ENCODE data around the gene CPS1. TPM values are rescaled to one million over a fixed set of nuclear protein-coding genes. Genes with fewer than 3 reads are reported as not detected.
A peak's percentile ranks its signal among the peaks of the same experiment; 100 is the strongest.

CPS1 gene
- total and polyA plus RNA-seq, 2 experiments from 2014 or later: 5.5 to 11.0 TPM

DNA sequence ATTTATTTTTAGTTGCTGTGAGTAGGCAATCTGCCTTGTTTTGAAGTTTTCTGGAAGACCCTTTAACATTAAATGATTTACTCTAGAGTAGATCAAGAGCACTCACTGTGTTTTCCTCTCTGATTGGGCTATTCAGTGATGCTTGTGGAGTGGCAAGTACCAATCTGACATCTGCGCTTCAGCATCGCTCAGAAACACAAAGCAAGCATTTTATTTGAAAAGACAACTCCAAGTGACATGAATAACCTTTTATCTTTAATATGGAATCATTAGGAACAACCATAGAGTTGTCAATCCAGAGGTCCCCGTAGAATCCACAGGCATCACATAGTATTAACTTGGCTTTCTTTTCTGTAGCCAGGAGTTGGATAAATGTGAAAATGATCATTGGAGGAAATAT is 114.7 kb downstream of the CPS1 start (continued):
- TF ChIP-seq, protein P1, sequence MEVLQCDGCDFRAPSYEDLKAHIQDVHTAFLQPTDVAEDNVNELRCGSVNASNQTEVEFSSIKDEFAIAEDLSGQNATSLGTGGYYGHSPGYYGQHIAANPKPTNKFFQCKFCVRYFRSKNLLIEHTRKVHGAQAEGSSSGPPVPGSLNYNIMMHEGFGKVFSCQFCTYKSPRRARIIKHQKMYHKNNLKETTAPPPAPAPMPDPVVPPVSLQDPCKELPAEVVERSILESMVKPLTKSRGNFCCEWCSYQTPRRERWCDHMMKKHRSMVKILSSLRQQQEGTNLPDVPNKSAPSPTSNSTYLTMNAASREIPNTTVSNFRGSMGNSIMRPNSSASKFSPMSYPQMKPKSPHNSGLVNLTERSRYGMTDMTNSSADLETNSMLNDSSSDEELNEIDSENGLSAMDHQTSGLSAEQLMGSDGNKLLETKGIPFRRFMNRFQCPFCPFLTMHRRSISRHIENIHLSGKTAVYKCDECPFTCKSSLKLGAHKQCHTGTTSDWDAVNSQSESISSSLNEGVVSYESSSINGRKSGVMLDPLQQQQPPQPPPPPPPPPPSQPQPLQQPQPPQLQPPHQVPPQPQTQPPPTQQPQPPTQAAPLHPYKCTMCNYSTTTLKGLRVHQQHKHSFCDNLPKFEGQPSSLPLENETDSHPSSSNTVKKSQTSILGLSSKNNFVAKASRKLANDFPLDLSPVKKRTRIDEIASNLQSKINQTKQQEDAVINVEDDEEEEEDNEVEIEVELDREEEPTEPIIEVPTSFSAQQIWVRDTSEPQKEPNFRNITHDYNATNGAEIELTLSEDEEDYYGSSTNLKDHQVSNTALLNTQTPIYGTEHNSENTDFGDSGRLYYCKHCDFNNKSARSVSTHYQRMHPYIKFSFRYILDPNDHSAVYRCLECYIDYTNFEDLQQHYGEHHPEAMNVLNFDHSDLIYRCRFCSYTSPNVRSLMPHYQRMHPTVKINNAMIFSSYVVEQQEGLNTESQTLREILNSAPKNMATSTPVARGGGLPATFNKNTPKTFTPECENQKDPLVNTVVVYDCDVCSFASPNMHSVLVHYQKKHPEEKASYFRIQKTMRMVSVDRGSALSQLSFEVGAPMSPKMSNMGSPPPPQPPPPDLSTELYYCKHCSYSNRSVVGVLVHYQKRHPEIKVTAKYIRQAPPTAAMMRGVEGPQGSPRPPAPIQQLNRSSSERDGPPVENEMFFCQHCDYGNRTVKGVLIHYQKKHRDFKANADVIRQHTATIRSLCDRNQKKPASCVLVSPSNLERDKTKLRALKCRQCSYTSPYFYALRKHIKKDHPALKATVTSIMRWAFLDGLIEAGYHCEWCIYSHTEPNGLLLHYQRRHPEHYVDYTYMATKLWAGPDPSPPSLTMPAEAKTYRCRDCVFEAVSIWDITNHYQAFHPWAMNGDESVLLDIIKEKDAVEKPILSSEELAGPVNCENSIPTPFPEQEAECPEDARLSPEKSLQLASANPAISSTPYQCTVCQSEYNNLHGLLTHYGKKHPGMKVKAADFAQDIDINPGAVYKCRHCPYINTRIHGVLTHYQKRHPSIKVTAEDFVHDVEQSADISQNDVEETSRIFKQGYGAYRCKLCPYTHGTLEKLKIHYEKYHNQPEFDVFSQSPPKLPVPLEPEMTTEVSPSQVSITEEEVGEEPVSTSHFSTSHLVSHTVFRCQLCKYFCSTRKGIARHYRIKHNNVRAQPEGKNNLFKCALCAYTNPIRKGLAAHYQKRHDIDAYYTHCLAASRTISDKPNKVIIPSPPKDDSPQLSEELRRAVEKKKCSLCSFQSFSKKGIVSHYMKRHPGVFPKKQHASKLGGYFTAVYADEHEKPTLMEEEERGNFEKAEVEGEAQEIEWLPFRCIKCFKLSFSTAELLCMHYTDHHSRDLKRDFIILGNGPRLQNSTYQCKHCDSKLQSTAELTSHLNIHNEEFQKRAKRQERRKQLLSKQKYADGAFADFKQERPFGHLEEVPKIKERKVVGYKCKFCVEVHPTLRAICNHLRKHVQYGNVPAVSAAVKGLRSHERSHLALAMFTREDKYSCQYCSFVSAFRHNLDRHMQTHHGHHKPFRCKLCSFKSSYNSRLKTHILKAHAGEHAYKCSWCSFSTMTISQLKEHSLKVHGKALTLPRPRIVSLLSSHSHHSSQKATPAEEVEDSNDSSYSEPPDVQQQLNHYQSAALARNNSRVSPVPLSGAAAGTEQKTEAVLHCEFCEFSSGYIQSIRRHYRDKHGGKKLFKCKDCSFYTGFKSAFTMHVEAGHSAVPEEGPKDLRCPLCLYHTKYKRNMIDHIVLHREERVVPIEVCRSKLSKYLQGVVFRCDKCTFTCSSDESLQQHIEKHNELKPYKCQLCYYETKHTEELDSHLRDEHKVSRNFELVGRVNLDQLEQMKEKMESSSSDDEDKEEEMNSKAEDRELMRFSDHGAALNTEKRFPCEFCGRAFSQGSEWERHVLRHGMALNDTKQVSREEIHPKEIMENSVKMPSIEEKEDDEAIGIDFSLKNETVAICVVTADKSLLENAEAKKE (CRISPR knock-in tag; IDR thresholded peaks at IDR 0.05): no peak

DNA sequence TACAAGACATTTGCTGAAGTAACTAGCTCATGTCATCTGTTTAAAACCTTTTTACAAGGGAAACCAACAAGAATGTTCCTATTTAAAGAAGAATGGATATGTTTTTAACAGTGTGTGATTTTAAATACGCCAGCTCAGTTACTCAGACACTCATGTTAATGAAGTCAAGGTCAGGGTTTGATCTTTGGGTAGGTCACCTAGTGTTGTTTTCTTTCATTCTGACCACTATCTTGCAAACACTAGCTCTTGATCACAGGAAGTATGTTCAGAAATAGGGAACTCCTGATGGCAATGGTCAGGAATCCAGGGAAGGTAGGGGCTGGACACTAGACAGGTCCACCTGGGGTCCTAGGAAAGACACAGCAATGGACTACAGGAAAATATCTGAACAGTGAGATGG is 116.7 kb downstream of the CPS1 start:
- Histone ChIP-seq H3K4me2 (no peak overlapping the region), H3K4me3 (no peak overlapping the region), H3K27me3 (ENCODE audit: insufficient read depth) (no peaks in the 10 kb centered on the region), H3K9me2 (ENCODE audit: insufficient read depth) (no peaks in the 10 kb centered on the region), H4K20me1 (replicated peaks; ENCODE audit: insufficient read depth) (no peaks in the 10 kb centered on the region), H3K4me1 (ENCODE audit: insufficient read depth) (no peaks in the 10 kb centered on the region), H3F3A (replicated peaks; ENCODE audit: low read depth) (no peaks in the 10 kb centered on the region), H2AFZ (no peak overlapping the region), H3K36me3 (ENCODE audit: insufficient read depth) (no peaks in the 10 kb centered on the region), H3K27ac (ENCODE audit: low read depth) (no peak overlapping the region), H3K79me2 (replicated peaks; ENCODE audit: insufficient read depth) (no peaks in the 10 kb centered on the region)
- H3K4me3 Mint-ChIP-seq: no peak overlapping the region
- no peaks in the 10 kb centered on the region for H3K36me3 Mint-ChIP-seq (ENCODE audit: low read depth)
- peak overlapping the region; percentile 0; the same call in 1 of the 2 replicates for H3K27ac Mint-ChIP-seq
- DNase-seq (ENCODE audit: low spot score): no peak
- ATAC-seq: no peak
- peaks cover 3% of the 10 kb centered on the region; the same call in 2 of the 3 replicates for H3K4me1 Mint-ChIP-seq
- no peaks in the 10 kb centered on the region for H3K9me3 Mint-ChIP-seq
- no peaks in the 10 kb centered on the region for H3K27me3 Mint-ChIP-seq (ENCODE audit: insufficient read depth, low read depth, poor library complexity)
- TF ChIP-seq CREB1 (CRISPR knock-in tag; IDR thresholded peaks at IDR 0.05; ENCODE audit: low read depth) (no peak), EZH2phosphoT487 (IDR thresholded peaks at IDR 0.05; ENCODE audit: unreplicated experiment) (no peak), ZNF114 (CRISPR knock-in tag; IDR thresholded peaks at IDR 0.05) (no peak), ZNF331 (CRISPR knock-in tag; IDR thresholded peaks at IDR 0.05; ENCODE audit: low read depth) (no peak), POLR2AphosphoS5 (IDR thresholded peaks at IDR 0.05; ENCODE audit: low read depth) (no peak), NANOG (IDR thresholded peaks at IDR 0.05; ENCODE audit: borderline replicate concordance) (no peak)
- TF ChIP-seq, protein P2, sequence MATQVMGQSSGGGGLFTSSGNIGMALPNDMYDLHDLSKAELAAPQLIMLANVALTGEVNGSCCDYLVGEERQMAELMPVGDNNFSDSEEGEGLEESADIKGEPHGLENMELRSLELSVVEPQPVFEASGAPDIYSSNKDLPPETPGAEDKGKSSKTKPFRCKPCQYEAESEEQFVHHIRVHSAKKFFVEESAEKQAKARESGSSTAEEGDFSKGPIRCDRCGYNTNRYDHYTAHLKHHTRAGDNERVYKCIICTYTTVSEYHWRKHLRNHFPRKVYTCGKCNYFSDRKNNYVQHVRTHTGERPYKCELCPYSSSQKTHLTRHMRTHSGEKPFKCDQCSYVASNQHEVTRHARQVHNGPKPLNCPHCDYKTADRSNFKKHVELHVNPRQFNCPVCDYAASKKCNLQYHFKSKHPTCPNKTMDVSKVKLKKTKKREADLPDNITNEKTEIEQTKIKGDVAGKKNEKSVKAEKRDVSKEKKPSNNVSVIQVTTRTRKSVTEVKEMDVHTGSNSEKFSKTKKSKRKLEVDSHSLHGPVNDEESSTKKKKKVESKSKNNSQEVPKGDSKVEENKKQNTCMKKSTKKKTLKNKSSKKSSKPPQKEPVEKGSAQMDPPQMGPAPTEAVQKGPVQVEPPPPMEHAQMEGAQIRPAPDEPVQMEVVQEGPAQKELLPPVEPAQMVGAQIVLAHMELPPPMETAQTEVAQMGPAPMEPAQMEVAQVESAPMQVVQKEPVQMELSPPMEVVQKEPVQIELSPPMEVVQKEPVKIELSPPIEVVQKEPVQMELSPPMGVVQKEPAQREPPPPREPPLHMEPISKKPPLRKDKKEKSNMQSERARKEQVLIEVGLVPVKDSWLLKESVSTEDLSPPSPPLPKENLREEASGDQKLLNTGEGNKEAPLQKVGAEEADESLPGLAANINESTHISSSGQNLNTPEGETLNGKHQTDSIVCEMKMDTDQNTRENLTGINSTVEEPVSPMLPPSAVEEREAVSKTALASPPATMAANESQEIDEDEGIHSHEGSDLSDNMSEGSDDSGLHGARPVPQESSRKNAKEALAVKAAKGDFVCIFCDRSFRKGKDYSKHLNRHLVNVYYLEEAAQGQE (IDR thresholded peaks at IDR 0.05; ENCODE audit: unreplicated experiment): no peak
- TF ChIP-seq, protein P3, sequence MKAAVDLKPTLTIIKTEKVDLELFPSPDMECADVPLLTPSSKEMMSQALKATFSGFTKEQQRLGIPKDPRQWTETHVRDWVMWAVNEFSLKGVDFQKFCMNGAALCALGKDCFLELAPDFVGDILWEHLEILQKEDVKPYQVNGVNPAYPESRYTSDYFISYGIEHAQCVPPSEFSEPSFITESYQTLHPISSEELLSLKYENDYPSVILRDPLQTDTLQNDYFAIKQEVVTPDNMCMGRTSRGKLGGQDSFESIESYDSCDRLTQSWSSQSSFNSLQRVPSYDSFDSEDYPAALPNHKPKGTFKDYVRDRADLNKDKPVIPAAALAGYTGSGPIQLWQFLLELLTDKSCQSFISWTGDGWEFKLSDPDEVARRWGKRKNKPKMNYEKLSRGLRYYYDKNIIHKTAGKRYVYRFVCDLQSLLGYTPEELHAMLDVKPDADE (IDR thresholded peaks at IDR 0.05): no peak
